ENCODE data around the gene NTRK2. TPM values are rescaled to one million over a fixed set of nuclear protein-coding genes. Genes with fewer than 3 reads are reported as not detected.

NTRK2 gene
- total RNA-seq, 1 donor from 2014 or later = 0.02 TPM

GRCh38 chr9:84647699-84648098 lies 21.8 kb upstream of the NTRK2 start:
- no peaks in the 10 kb centered on the region for H3K9me3 ChIP-seq (ENCODE audit: low read depth)
- Mint-ChIP-seq H3K27ac (no peak overlapping the region), H3K4me3 (no peak overlapping the region), H3K27me3 (ENCODE audit: insufficient read depth, low read depth) (no peaks in the 10 kb centered on the region), H3K9me3 (no peaks in the 10 kb centered on the region), H3K4me1 (no peaks in the 10 kb centered on the region), H3K36me3 (no peaks in the 10 kb centered on the region)
- DNase-seq (ENCODE audit: low spot score) = no peak
- no peak overlapping the region for H3K4me3 ChIP-seq
- no peaks in the 10 kb centered on the region for H3K27me3 ChIP-seq
- no peaks in the 10 kb centered on the region for H3K4me1 ChIP-seq
- no peaks in the 10 kb centered on the region for H3F3A ChIP-seq (ENCODE audit: low read depth)
- H3K27ac ChIP-seq = no peak overlapping the region
- H4K20me1 ChIP-seq (ENCODE audit: low read depth) = no peaks in the 10 kb centered on the region
- no peaks in the 10 kb centered on the region for H3K79me2 ChIP-seq (ENCODE audit: low read depth)
- TF ChIP-seq EZH2 (IDR thresholded peaks at IDR 0.05) (no peak), EZH2phosphoT487 (IDR thresholded peaks at IDR 0.05) (no peak), CTCF (IDR thresholded peaks at IDR 0.05) (no peak)
- no peaks in the 10 kb centered on the region for H3K36me3 ChIP-seq
- H2AFZ ChIP-seq (replicated peaks) = no peak overlapping the region
- H3K9ac ChIP-seq = no peak overlapping the region
- H3K4me2 ChIP-seq = no peak overlapping the region

GRCh38 chr9:84652496-84653120 lies 16.9 kb upstream of the NTRK2 start:
- H3K9ac ChIP-seq = no peak overlapping the region
- Mint-ChIP-seq H3K4me3 (no peak overlapping the region), H3K4me1 (peaks cover 12% of the 10 kb centered on the region), H3K27ac (no peak overlapping the region), H3K36me3 (no peaks in the 10 kb centered on the region), H3K27me3 (ENCODE audit: insufficient read depth, low read depth) (peaks cover 2% of the 10 kb centered on the region), H3K9me3 (no peaks in the 10 kb centered on the region)
- no peaks in the 10 kb centered on the region for H4K20me1 ChIP-seq (ENCODE audit: low read depth)
- H3K4me2 ChIP-seq = no peak overlapping the region
- no peak for DNase-seq (ENCODE audit: low spot score)
- H3K4me1 ChIP-seq = no peaks in the 10 kb centered on the region
- H3K36me3 ChIP-seq = no peaks in the 10 kb centered on the region
- no peak overlapping the region for H3K27ac ChIP-seq
- TF ChIP-seq EZH2 (IDR thresholded peaks at IDR 0.05) = no peak
- no peak for TF ChIP-seq EZH2phosphoT487 (IDR thresholded peaks at IDR 0.05)
- TF ChIP-seq CTCF (IDR thresholded peaks at IDR 0.05) = no peak
- no peaks in the 10 kb centered on the region for H3F3A ChIP-seq (ENCODE audit: low read depth)
- H3K9me3 ChIP-seq (ENCODE audit: low read depth) = no peaks in the 10 kb centered on the region
- H3K27me3 ChIP-seq = no peaks in the 10 kb centered on the region
- H3K4me3 ChIP-seq = no peak overlapping the region
- no peaks in the 10 kb centered on the region for H3K79me2 ChIP-seq (ENCODE audit: low read depth)
- no peak overlapping the region for H2AFZ ChIP-seq (replicated peaks)

GRCh38 chr9:84655447-84655846 lies 14.1 kb upstream of the NTRK2 start:
- Histone ChIP-seq H2AFZ (replicated peaks) (no peak overlapping the region), H3K27me3 (no peaks in the 10 kb centered on the region), H3K79me2 (ENCODE audit: low read depth) (no peaks in the 10 kb centered on the region), H3K4me1 (no peaks in the 10 kb centered on the region), H4K20me1 (ENCODE audit: low read depth) (no peaks in the 10 kb centered on the region), H3F3A (ENCODE audit: low read depth) (no peaks in the 10 kb centered on the region), H3K4me3 (no peak overlapping the region), H3K9me3 (ENCODE audit: low read depth) (no peaks in the 10 kb centered on the region), H3K27ac (no peak overlapping the region), H3K4me2 (no peak overlapping the region), H3K36me3 (no peaks in the 10 kb centered on the region), H3K9ac (no peak overlapping the region)
- DNase-seq (ENCODE audit: low spot score) = no peak
- peaks cover 2% of the 10 kb centered on the region for H3K36me3 Mint-ChIP-seq
- H3K4me3 Mint-ChIP-seq = no peak overlapping the region
- peaks cover 18% of the 10 kb centered on the region for H3K4me1 Mint-ChIP-seq
- H3K9me3 Mint-ChIP-seq = no peaks in the 10 kb centered on the region
- no peak for TF ChIP-seq EZH2phosphoT487 (IDR thresholded peaks at IDR 0.05)
- no peak for TF ChIP-seq EZH2 (IDR thresholded peaks at IDR 0.05)
- no peak overlapping the region for H3K27ac Mint-ChIP-seq
- peaks cover 2% of the 10 kb centered on the region for H3K27me3 Mint-ChIP-seq (ENCODE audit: insufficient read depth, low read depth)

- no peak overlapping the region for H3K27ac Mint-ChIP-seq
- no peak overlapping the region for H3K4me3 ChIP-seq
- H3K36me3 ChIP-seq = no peaks in the 10 kb centered on the region
- H3K9me3 Mint-ChIP-seq = peaks cover 3% of the 10 kb centered on the region
- H3K79me2 ChIP-seq (ENCODE audit: low read depth) = no peaks in the 10 kb centered on the region
- H3F3A ChIP-seq (ENCODE audit: low read depth) = no peaks in the 10 kb centered on the region
- TF ChIP-seq EZH2phosphoT487 (IDR thresholded peaks at IDR 0.05) = no peak
- TF ChIP-seq CTCF (IDR thresholded peaks at IDR 0.05) = no peak
- TF ChIP-seq EZH2 (IDR thresholded peaks at IDR 0.05) = no peak
- H3K27me3 ChIP-seq = no peaks in the 10 kb centered on the region
- no peaks in the 10 kb centered on the region for H3K27me3 Mint-ChIP-seq (ENCODE audit: insufficient read depth, low read depth)
- H4K20me1 ChIP-seq (ENCODE audit: low read depth) = no peaks in the 10 kb centered on the region
- peak; percentile 11 for DNase-seq (ENCODE audit: low spot score)
- peaks cover 18% of the 10 kb centered on the region for H3K4me1 Mint-ChIP-seq
- H3K4me1 ChIP-seq = no peaks in the 10 kb centered on the region
- H3K27ac ChIP-seq = no peak overlapping the region
- H3K9me3 ChIP-seq (ENCODE audit: low read depth) = no peaks in the 10 kb centered on the region
- H3K4me2 ChIP-seq = no peak overlapping the region
- H3K36me3 Mint-ChIP-seq = peaks cover 2% of the 10 kb centered on the region
- H3K9ac ChIP-seq = no peak overlapping the region
- H3K4me3 Mint-ChIP-seq = no peak overlapping the region
- H2AFZ ChIP-seq (replicated peaks) = no peak overlapping the region
Measured at GRCh38 chr9:84659313-84659712, 10.2 kb upstream of the NTRK2 start.

Data from neural progenitor cell (in vitro differentiated cells).